MG63 (cell line): Measurements from ENCODE around the gene PAX2. TPM values are rescaled to one million over a fixed set of nuclear protein-coding genes. Genes with fewer than 3 reads are reported as not detected.
"Not testable (repeated sequence)": the region's sequence is repeated elsewhere in the genome, so short reads cannot be mapped to it uniquely, and the experiment has no call there.

ENCODE experiments used
- DNase-seq: peaks from one replicate; pipeline ENCODE4 v3.0.0-alpha.2; 2020
- H3K27me3 ChIP-seq: fragments of 250-450 bp; sonication (Bioruptor Pico); 2 replicates; pipeline ENCODE4 v1.5.1; 2020; ENCODE audit warnings: mild to moderate bottlenecking, moderate library complexity
- H3K36me3 ChIP-seq: fragments of 250-450 bp; sonication (Bioruptor Pico); 2 replicates; pipeline ENCODE4 v1.5.1; 2020; ENCODE audit warnings: mild to moderate bottlenecking, moderate library complexity
- H3K4me3 ChIP-seq: fragments of 250-450 bp; sonication (Bioruptor Pico); 2 replicates; pipeline ENCODE4 v1.5.1; 2020; ENCODE audit warnings: mild to moderate bottlenecking, moderate library complexity
- H3K9me3 ChIP-seq: fragments of 250-450 bp; sonication (Bioruptor Pico); 2 replicates; pipeline ENCODE4 v1.5.1; 2020; ENCODE audit warnings: mild to moderate bottlenecking, moderate library complexity
- total RNA-seq: library from RNA; depleted of rRNA; stranded (reverse); fragments of >200 nt; shearing (Covaris generic); gene quantifications from 2 replicates; pipeline ENCODE4 v1.2.3, GENCODE V29; 2014; ENCODE audit warnings: low replicate concordance; rRNA removed

The PAX2 gene
- total RNA-seq: not detected in 2 replicates

GRCh38 chr10:100744987-100745881 is at the start of gene PAX2:
TSS of gene PAX2 (plus strand) at chr10:100745582. CDS start at chr10:100746261, 679 bp downstream.
- Histone ChIP-seq H3K27me3 (peaks cover 80% of the 10 kb centered on the region), H3K4me3 (peak within 1 kb of the TSS; percentile 39), H3K36me3 (no peaks in the 10 kb centered on the region), H3K9me3 (no peaks in the 10 kb centered on the region)
- DNase-seq: peak; percentile 44

DNA sequence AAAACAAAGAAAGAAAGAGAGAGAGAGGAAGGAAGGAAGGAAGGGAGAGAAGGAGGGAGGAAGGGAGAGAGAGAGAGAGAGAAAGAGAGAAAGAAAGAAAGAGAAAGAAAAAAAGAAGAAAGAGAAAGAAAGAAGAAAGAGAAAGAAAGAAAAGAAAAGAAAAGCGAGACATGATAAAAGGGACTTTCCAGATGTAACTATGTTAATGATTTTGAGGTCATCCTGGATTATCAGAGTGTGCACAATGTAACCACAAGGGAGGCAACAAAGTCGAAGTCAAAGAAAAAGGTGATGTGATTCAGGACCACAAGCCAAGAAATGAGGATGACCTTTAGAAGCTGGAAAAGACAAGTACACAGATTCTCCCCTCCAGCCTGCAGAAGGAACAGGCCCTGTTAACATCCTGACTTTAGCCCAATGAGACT is 48.9 kb upstream of the PAX2 start:
- H3K36me3 ChIP-seq: no peaks in the 10 kb centered on the region
- DNase-seq: no peak
- H3K4me3 ChIP-seq: no peak overlapping the region
- no peaks in the 10 kb centered on the region for H3K9me3 ChIP-seq
- peaks cover 12% of the 10 kb centered on the region for H3K27me3 ChIP-seq

DNA sequence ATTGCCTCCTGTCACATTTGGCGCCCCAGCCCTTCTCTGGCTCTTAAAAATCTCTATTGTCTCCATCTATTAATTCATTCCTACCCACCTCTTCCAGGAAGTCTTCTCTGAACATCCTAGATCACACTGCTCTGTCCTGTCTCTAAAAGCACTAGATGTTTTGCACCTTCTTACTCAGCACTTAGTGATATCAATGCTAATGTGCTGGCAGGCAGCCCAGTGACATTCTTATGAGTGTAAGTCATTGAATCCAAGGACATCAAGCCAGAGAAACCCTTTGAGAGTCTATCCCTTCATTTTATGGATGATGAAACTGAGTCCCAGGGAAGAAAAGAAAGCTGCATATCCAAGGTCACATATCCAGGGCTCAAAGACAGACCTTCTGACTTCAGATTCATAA is 48.3 kb upstream of the PAX2 start:
- Histone ChIP-seq H3K36me3 (no peaks in the 10 kb centered on the region), H3K4me3 (no peak overlapping the region), H3K27me3 (peaks cover 12% of the 10 kb centered on the region), H3K9me3 (no peaks in the 10 kb centered on the region)
- peak; percentile 59 for DNase-seq

DNA sequence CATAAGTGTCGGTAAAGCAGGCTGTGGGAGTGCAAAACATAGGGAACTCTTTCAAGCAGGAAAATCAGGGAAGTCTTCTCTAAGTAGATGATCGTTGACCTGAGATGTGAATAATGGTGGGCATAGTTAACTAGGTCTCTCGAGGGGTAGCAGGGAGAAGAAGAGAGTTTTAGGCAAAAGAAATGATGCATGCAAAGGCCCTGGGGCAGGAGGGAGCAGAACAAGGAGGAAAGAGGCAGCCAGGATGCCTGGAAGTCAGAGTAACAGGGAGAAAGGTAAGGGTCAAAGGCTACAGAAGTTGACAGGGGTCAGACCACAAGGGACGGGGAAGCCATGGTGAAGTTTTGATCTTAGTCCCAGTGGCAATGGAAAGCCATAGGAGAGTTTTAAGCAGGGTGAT is 47.8 kb upstream of the PAX2 start:
- Histone ChIP-seq H3K27me3 (peaks cover 12% of the 10 kb centered on the region), H3K4me3 (no peak overlapping the region), H3K9me3 (no peaks in the 10 kb centered on the region), H3K36me3 (no peaks in the 10 kb centered on the region)
- no peak for DNase-seq

DNA sequence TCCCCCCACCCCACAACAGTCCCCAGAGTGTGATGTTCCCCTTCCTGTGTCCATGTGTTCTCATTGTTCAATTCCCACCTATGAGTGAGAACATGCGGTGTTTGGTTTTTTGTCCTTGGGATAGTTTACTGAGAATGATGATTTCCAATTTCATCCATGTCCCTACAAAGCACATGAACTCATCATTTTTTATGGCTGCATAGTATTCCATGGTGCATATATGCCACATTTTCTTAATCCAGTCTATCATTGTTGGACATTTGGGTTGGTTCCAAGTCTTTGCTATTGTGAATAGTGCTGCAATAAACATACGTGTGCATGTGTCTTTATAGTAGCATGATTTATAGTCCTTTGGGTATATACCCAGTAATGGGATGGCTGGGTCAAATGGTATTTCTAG is 43.7 kb upstream of the PAX2 start:
- H3K36me3 ChIP-seq, H3K9me3 ChIP-seq, H3K4me3 ChIP-seq, DNase-seq: not testable (repeated sequence)
- H3K27me3 ChIP-seq: peaks cover 12% of the 10 kb centered on the region

- Histone ChIP-seq H3K4me3 (no peak overlapping the region), H3K36me3 (no peaks in the 10 kb centered on the region), H3K27me3 (peaks cover 3% of the 10 kb centered on the region; the same call in 1 of the 2 replicates), H3K9me3 (no peaks in the 10 kb centered on the region)
- DNase-seq: no peak
Observed at GRCh38 chr10:100705139-100705538, 40.2 kb upstream of the PAX2 start.

- Histone ChIP-seq H3K27me3 (peaks cover 3% of the 10 kb centered on the region; the same call in 1 of the 2 replicates), H3K4me3 (no peak overlapping the region)
- DNase-seq: no peak
Observed at GRCh38 chr10:100707261-100707848, 38.0 kb upstream of the PAX2 start.

DNA sequence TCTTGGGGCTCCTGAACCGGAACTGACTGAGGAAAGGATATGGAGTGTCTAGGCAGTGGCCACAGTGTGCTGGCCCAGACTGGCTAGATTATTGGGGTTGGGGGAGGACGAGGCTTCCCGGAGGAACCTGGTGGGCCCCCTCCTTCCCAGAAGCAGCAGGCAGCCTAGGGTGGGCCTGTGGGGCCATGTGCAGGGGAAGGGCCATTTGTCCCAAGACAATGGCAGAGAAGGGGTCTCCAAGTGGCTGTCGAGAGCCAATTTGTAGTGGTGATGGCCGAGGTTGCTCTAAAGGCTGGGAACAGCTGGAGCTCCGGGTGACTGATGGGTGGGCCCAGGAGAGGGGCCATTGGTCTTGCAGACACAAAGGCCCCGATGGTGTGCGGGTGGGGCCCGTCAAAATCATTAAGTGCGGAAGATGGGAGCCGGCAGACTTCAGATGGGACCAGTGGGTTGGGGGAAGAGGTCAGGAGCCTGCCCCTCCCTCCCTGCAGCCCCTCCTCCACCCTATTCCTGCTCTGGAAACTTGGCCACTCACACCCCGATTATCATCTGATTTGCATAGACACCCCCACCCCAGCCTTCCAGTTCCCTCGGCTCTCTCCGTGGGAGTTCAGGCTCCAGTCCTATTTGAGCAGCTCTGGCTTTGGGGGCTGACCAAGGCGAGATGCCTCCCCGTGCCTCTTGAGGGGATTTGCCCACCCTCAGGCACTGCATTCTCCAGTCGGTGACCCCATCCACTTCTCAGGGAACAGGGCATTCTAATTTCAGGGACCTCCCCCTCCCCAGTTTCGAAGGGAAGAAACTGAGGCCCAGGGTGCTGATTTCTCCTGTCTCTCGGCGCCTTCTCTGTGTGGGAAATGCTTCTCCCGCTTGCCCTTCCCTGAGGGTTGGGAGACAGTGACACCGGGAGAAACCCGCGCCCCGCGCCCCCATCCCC is 36.0 kb upstream of the PAX2 start:
- H3K36me3 ChIP-seq: no peaks in the 10 kb centered on the region
- H3K27me3 ChIP-seq: peaks cover 3% of the 10 kb centered on the region; the same call in 1 of the 2 replicates
- DNase-seq: no peak
- no peak overlapping the region for H3K4me3 ChIP-seq
- no peaks in the 10 kb centered on the region for H3K9me3 ChIP-seq

More at GRCh38 chr10:100707261-100707848, 38.0 kb upstream of the PAX2 start:
- Histone ChIP-seq H3K36me3 (no peaks in the 10 kb centered on the region), H3K9me3 (no peaks in the 10 kb centered on the region)

GRCh38 chr10:100710151-100710871 is 35.1 kb upstream of the PAX2 start:
- DNase-seq: peak; percentile 20
- peaks cover 3% of the 10 kb centered on the region; the same call in 1 of the 2 replicates for H3K27me3 ChIP-seq

GRCh38 chr10:100713049-100713858 is 32.1 kb upstream of the PAX2 start:
- DNase-seq: no peak
- H3K9me3 ChIP-seq: no peaks in the 10 kb centered on the region
- no peak overlapping the region for H3K4me3 ChIP-seq
- peaks cover 3% of the 10 kb centered on the region; the same call in 1 of the 2 replicates for H3K27me3 ChIP-seq
- no peaks in the 10 kb centered on the region for H3K36me3 ChIP-seq

More at GRCh38 chr10:100710151-100710871, 35.1 kb upstream of the PAX2 start:
- H3K9me3 ChIP-seq: no peaks in the 10 kb centered on the region
- H3K36me3 ChIP-seq: no peaks in the 10 kb centered on the region
- no peak overlapping the region for H3K4me3 ChIP-seq

DNA sequence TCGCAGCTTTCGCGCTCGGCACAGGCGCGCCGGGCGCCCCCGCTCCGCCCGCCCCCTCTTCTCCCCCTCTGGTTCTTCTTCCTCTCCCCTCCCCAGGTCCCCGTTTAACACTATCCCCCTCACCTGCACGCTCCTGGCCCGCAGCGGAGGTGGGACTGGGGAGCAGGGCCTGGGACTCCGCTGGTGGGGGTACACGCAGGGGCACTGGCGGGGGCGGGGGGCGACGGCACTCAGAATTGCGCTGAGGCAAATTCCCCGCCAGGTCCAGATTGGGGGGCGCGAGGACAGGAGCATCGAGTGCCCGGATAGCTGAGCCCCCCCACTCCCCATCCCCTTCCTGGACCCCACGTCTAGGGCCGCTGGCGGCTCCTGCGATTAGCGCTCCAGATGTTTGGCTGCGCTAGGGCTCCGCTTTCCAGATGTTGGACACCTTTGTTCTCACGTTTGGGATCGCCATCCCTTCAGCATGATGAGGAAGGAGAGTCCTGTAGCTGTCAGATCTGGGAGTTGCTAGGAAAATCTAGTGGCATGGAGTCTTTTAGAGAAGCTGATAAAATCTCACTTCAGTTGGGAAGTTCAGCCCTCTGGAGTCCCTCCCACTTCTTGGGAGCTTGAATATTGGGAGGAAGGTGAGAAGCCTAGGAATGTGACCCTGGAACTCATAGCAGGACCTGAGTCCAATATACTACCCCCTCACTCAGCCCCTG is 31.4 kb upstream of the PAX2 start:
- Histone ChIP-seq H3K36me3 (no peaks in the 10 kb centered on the region), H3K4me3 (no peak overlapping the region), H3K9me3 (no peaks in the 10 kb centered on the region), H3K27me3 (peaks cover 3% of the 10 kb centered on the region; the same call in 1 of the 2 replicates)
- DNase-seq: no peak

GRCh38 chr10:100714566-100714950 is 30.8 kb upstream of the PAX2 start:
- DNase-seq: no peak
- Histone ChIP-seq H3K27me3 (peaks cover 3% of the 10 kb centered on the region; the same call in 1 of the 2 replicates), H3K9me3 (no peaks in the 10 kb centered on the region), H3K4me3 (no peak overlapping the region), H3K36me3 (no peaks in the 10 kb centered on the region)

DNA sequence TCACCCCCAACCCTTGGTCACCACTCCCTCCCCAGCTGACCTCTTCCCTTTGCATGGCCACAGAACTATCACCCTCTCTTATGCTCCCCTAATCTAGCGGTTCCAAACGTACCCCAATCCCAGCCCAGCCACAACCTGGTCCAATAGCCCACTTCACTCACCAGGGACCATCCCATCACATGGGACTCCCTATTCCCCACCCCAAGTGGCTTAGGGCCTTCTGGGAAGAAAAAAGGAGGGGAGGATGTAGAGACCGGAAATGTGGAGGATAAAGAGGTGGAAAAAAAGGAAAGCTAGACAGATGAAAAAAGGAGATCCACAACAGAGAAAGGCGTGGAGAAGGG is 30.3 kb upstream of the PAX2 start:
- no peak for DNase-seq
- peaks cover 2% of the 10 kb centered on the region; the same call in 1 of the 2 replicates for H3K27me3 ChIP-seq
- H3K9me3 ChIP-seq: no peaks in the 10 kb centered on the region
- H3K4me3 ChIP-seq: no peak overlapping the region
- H3K36me3 ChIP-seq: no peaks in the 10 kb centered on the region

- no peaks in the 10 kb centered on the region; the same call in 1 of the 2 replicates for H3K27me3 ChIP-seq
- no peak overlapping the region for H3K4me3 ChIP-seq
- no peaks in the 10 kb centered on the region for H3K9me3 ChIP-seq
- no peak for DNase-seq
- no peaks in the 10 kb centered on the region for H3K36me3 ChIP-seq
Observed at GRCh38 chr10:100715445-100716385, 29.7 kb upstream of the PAX2 start.
